Stomach (tissue), 9 donors: ENCODE data around the gene LRP1B. TPM values are rescaled to one million over a fixed set of nuclear protein-coding genes. Genes with fewer than 3 reads are reported as not detected.

Experiments
- DNase-seq, 2 donors: peaks; one replicate each; pipeline versions ENCODE4 v3.0.0 to v3.0.0-alpha.2; 2013 to 2019
- H3K27ac ChIP-seq, 5 donors: fragments of 200-600 bp in 4 of 5; sonication (generic) in 4 of 5; one replicate each; pipeline ENCODE4 v1.5.1; 2013 to 2019; ENCODE audit warnings: mild to moderate bottlenecking in 1 of 5, moderate library complexity in 1 of 5
- H3K27me3 ChIP-seq, 3 donors: fragments of 200-600 bp; sonication (generic); one replicate each; pipeline ENCODE4 v1.5.1; 2017 to 2019; ENCODE audit warnings: mixed run types in 1 of 3
- H3K36me3 ChIP-seq, 4 donors: fragments of 200-600 bp; sonication (generic); 1 replicate in 3 of 4; 2 replicates in 1 of 4; pipeline ENCODE4 v1.5.1; 2016 to 2019
- H3K4me1 ChIP-seq, 4 donors: fragments of 200-600 bp; sonication (generic); one replicate each; pipeline ENCODE4 v1.5.1; 2016 to 2019
- H3K4me3 ChIP-seq, 4 donors: fragments of 200-600 bp; sonication (generic) in 3 of 4; one replicate each; pipeline ENCODE4 v1.5.1; 2016 to 2019; ENCODE audit warnings: mild to moderate bottlenecking in 1 of 4
- H3K9me3 ChIP-seq, 4 donors: fragments of 200-600 bp; sonication (generic); one replicate each; pipeline ENCODE4 v1.5.1; 2016 to 2019
- EP300 ChIP-seq: sonication (generic); formaldehyde crosslinking; IDR thresholded peaks from one replicate; pipeline ENCODE4 v1.6.1; 2017; ENCODE audit warnings: antibody characterized with exemption
- POLR2A ChIP-seq, 4 donors: fragments of 450-650 bp; IDR thresholded peaks; one replicate each; pipeline ENCODE4 v1.6.1; 2016; ENCODE audit warnings: antibody characterized with exemption in 4 of 4, control low read depth in 2 of 4, mild to moderate bottlenecking in 1 of 4, moderate library complexity in 1 of 4
- POLR2AphosphoS5 ChIP-seq, 3 donors: sonication (generic); formaldehyde crosslinking; IDR thresholded peaks; one replicate each; pipeline ENCODE4 v1.6.1; 2016; ENCODE audit warnings: antibody characterized with exemption in 3 of 3
- WGBS, 5 donors: extraction: QIAGEN DNeasy Blood & Tissue Kit in 3 of 5; methylation state at CpG; one replicate each; pipeline versions ENCODE4 v1.1.5 to v1.1.7; 2013 to 2018; 5-methylcytosine and 5-hydroxymethylcytosine counted together
- intact Hi-C: fragments of 100-400 bp; cut with DNase I; formaldehyde crosslinking; loops from one replicate; pipeline ENCODE4 v1.15.1; 2023; ENCODE audit warnings: low total_unique reads
- polyA plus RNA-seq, 3 donors: library from polyadenylated mRNA; stranded (reverse); fragments of 200-250 nt; gene quantifications; one replicate each; pipeline ENCODE4 v1.2.3, GENCODE V29; 2013
- total RNA-seq, 5 donors: library from RNA; depleted of rRNA; stranded (reverse); fragments of >200 nt; gene quantifications; one replicate each; pipeline versions ENCODE4 v1.1.0 to v1.2.3, GENCODE V29; 2014 to 2016
- TF ChIP-seq, protein P1 (sequence below), 7 experiments: fragments of 450-650 bp in 4 of 7; fragments of 200-600 bp in 3 of 7; sonication (generic) in 3 of 7; IDR thresholded peaks; one replicate each; pipeline ENCODE4 v1.5.1; 2016 to 2019; ENCODE audit warnings: antibody characterized with exemption in 7 of 7, control low read depth in 2 of 7, mild to moderate bottlenecking in 1 of 7
- donor health status: healthy with polysubstance abuse.
- donor health status: Bipolar disorder and iron deficiency.
- donor health status: healthy.

LRP1B gene
- total and polyA plus RNA-seq, 8 donors: under 0.01 to 9.0 (median 0.38) TPM

- no peaks in the 10 kb centered on the region for H3K36me3 ChIP-seq
- no peaks in the 10 kb centered on the region for H3K27me3 ChIP-seq
- no peak overlapping the region for H3K4me3 ChIP-seq
- WGBS, 5 donors: 66 to 73% (median 70%) methylated on average over 2 of the region's 2 CpGs
- intact Hi-C loops: no loop called here
- TF ChIP-seq POLR2AphosphoS5 (IDR thresholded peaks at IDR 0.05) (no peak), EP300 (no peak), POLR2A (IDR thresholded peaks at IDR 0.05) (no peak)
- TF ChIP-seq, protein P1, sequence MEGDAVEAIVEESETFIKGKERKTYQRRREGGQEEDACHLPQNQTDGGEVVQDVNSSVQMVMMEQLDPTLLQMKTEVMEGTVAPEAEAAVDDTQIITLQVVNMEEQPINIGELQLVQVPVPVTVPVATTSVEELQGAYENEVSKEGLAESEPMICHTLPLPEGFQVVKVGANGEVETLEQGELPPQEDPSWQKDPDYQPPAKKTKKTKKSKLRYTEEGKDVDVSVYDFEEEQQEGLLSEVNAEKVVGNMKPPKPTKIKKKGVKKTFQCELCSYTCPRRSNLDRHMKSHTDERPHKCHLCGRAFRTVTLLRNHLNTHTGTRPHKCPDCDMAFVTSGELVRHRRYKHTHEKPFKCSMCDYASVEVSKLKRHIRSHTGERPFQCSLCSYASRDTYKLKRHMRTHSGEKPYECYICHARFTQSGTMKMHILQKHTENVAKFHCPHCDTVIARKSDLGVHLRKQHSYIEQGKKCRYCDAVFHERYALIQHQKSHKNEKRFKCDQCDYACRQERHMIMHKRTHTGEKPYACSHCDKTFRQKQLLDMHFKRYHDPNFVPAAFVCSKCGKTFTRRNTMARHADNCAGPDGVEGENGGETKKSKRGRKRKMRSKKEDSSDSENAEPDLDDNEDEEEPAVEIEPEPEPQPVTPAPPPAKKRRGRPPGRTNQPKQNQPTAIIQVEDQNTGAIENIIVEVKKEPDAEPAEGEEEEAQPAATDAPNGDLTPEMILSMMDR (IDR thresholded peaks at IDR 0.05): no peak
- no peak for DNase-seq
- no peaks in the 10 kb centered on the region for H3K9me3 ChIP-seq
- H3K27ac ChIP-seq: no peak overlapping the region
- no peaks in the 10 kb centered on the region for H3K4me1 ChIP-seq
Measured at GRCh38 chr2:141767051-141767450, 363.8 kb downstream of the LRP1B start.

GRCh38 chr2:141766225-141766624 lies 364.6 kb downstream of the LRP1B start:
- H3K4me1 ChIP-seq: no peaks in the 10 kb centered on the region
- H3K36me3 ChIP-seq: no peaks in the 10 kb centered on the region
- no peaks in the 10 kb centered on the region for H3K9me3 ChIP-seq
- WGBS, 5 donors: 51 to 57% (median 53%) methylated on average over 2 of the region's 2 CpGs
- DNase-seq: no peak
- H3K27ac ChIP-seq: no peak overlapping the region
- H3K4me3 ChIP-seq: no peak overlapping the region
- intact Hi-C loops: no loop called here
- TF ChIP-seq POLR2A (IDR thresholded peaks at IDR 0.05) (no peak), EP300 (no peak), POLR2AphosphoS5 (IDR thresholded peaks at IDR 0.05) (no peak)
- TF ChIP-seq, protein P1 (IDR thresholded peaks at IDR 0.05): no peak
- no peaks in the 10 kb centered on the region for H3K27me3 ChIP-seq

GRCh38 chr2:141748616-141749015 lies 382.2 kb downstream of the LRP1B start:
- H3K27ac ChIP-seq: no peak overlapping the region
- 45 to 85% (median 83%) methylated on average over 1 of the region's 1 CpG for WGBS, 5 donors
- H3K4me1 ChIP-seq: no peaks in the 10 kb centered on the region
- TF ChIP-seq POLR2AphosphoS5 (IDR thresholded peaks at IDR 0.05) (no peak), EP300 (no peak), POLR2A (IDR thresholded peaks at IDR 0.05) (no peak)
- TF ChIP-seq, protein P1 (IDR thresholded peaks at IDR 0.05): no peak
- H3K4me3 ChIP-seq: no peak overlapping the region
- DNase-seq: no peak
- intact Hi-C loops: no loop called here
- no peaks in the 10 kb centered on the region for H3K9me3 ChIP-seq
- no peaks in the 10 kb centered on the region for H3K36me3 ChIP-seq
- H3K27me3 ChIP-seq: no peaks in the 10 kb centered on the region

DNA sequence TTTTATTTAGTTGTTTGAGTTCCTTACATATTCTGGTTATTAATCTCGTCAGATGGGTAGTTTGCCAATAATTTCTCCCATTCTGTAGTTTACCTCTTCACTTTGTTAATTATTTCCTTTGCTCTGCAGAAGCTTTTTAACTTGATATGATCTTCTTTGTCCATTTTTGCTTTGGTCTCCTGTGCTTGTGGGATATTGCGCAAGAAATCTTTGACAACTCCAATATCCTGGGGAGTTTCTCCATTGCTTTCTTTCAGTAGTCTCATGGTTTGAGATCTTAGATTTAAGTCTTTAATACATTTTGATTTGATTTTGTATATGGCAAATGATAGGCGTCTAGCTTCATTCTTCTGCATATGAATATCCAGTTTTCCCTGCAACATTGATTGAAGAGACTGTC lies 389.2 kb downstream of the LRP1B start:
- 68 to 88% (median 77%) methylated on average over 3 of the region's 3 CpGs for WGBS, 5 donors
- Histone ChIP-seq H3K4me1 (no peaks in the 10 kb centered on the region), H3K27ac (no peak overlapping the region), H3K36me3 (no peaks in the 10 kb centered on the region), H3K9me3 (no peaks in the 10 kb centered on the region), H3K4me3 (no peak overlapping the region), H3K27me3 (no peaks in the 10 kb centered on the region)
- DNase-seq: no peak
- intact Hi-C loops: no loop called here
- TF ChIP-seq, protein P1 (IDR thresholded peaks at IDR 0.05): no peak
- TF ChIP-seq POLR2A (IDR thresholded peaks at IDR 0.05) (no peak), EP300 (no peak), POLR2AphosphoS5 (IDR thresholded peaks at IDR 0.05) (no peak)
